PC-9 (cell line): ENCODE measurements around the gene DNALI1. TPM values are rescaled to one million over a fixed set of nuclear protein-coding genes. Genes with fewer than 3 reads are reported as not detected.

Source experiments
- BruUV-seq: library from RNA; stranded (reverse); fragments of 400-500 nt; replicated peaks from 2 replicates; lab custom pipeline; 2021; lab: Mats Ljungman, UMichigan
- CTCF ChIA-PET: fragments of 300-600 bp; sonication (Branson Sonifier 250); formaldehyde crosslinking; loops from one replicate; lab custom pipeline; 2022; ENCODE audit warnings: antibody characterized with exemption; lab: Charles Lee
- POLR2A ChIA-PET: fragments of 300-600 bp; sonication (Branson Sonifier 250); formaldehyde crosslinking; loops from one replicate; lab custom pipeline; 2022; ENCODE audit warnings: antibody characterized with exemption; ENCODE audit not compliant: unreplicated experiment; lab: Charles Lee
- DNase-seq, 2 experiments: peaks; one replicate each; pipeline versions ENCODE4 v3.0.0 to v3.0.0-alpha.2; 2015 to 2022; ENCODE audit warnings: mixed read lengths in 1 of 2
- H2AFZ ChIP-seq: fragments of 200-600 bp; sonication (generic); 2 replicates; pipeline ENCODE4 v1.8.1; 2017; ENCODE audit warnings: antibody characterized with exemption
- H3F3A ChIP-seq: fragments of 200-600 bp; sonication (generic); 2 replicates; pipeline ENCODE4 v1.8.1; 2017; ENCODE audit warnings: antibody characterized with exemption, mild to moderate bottlenecking, low read depth; ENCODE audit not compliant: insufficient read depth
- H3K27ac ChIP-seq: fragments of 200-600 bp; sonication (generic); 2 replicates; pipeline ENCODE4 v1.6.1; 2016; ENCODE audit warnings: mixed run types
- H3K27me3 ChIP-seq: fragments of 200-600 bp; sonication (generic); 2 replicates; pipeline ENCODE4 v1.6.1; 2016; ENCODE audit warnings: low read depth, mixed run types; ENCODE audit not compliant: insufficient read depth
- H3K36me3 ChIP-seq: fragments of 200-600 bp; sonication (generic); 2 replicates; pipeline ENCODE4 v1.6.1; 2016; ENCODE audit warnings: low read depth, mixed run types
- H3K4me1 ChIP-seq: fragments of 200-600 bp; sonication (generic); replicated peaks from 2 replicates; pipeline ENCODE4 v1.6.1; 2016; ENCODE audit warnings: mixed run types; ENCODE audit not compliant: insufficient read depth
- H3K4me2 ChIP-seq: fragments of 200-600 bp; sonication (generic); 2 replicates; pipeline ENCODE4 v1.6.1; 2017; ENCODE audit warnings: mixed run types
- H3K4me3 ChIP-seq: fragments of 200-600 bp; sonication (generic); 2 replicates; pipeline ENCODE4 v1.6.1; 2016; ENCODE audit warnings: mixed run types
- H3K79me2 ChIP-seq: fragments of 200-600 bp; sonication (generic); 2 replicates; pipeline ENCODE4 v1.6.1; 2017; ENCODE audit warnings: low read depth, mixed run types
- H3K9me2 ChIP-seq: fragments of 200-600 bp; sonication (generic); 2 replicates; pipeline ENCODE4 v1.8.1; 2017; ENCODE audit warnings: mild to moderate bottlenecking; ENCODE audit not compliant: insufficient read depth
- H3K9me3 ChIP-seq: fragments of 200-600 bp; sonication (generic); 2 replicates; pipeline ENCODE4 v1.8.1; 2016; ENCODE audit warnings: low read depth; ENCODE audit not compliant: insufficient read depth
- H4K20me1 ChIP-seq: fragments of 200-600 bp; sonication (generic); 2 replicates; pipeline ENCODE4 v1.8.1; 2017; ENCODE audit not compliant: insufficient read depth
- EZH2 ChIP-seq: fragments of 200-600 bp; sonication (generic); IDR thresholded peaks from 2 replicates; pipeline ENCODE4 v1.8.0; 2017; ENCODE audit warnings: antibody characterized with exemption, low read depth
- intact Hi-C: fragments of 100-400 bp; cut with micrococcal nuclease; formaldehyde crosslinking; loops from one replicate; pipeline ENCODE4 v1.10.0; 2022; ENCODE audit not compliant: unreplicated experiment
- total RNA-seq: library from RNA; stranded (reverse); gene quantifications from 2 replicates; pipeline ENCODE4 v1.2.3, GENCODE V29; 2021
- TF ChIP-seq, protein P1 (sequence below): fragments of 200-600 bp; sonication (generic); conservative IDR thresholded peaks from 2 replicates; pipeline ENCODE4 v1.6.1; 2017; ENCODE audit warnings: mixed run types, antibody characterized with exemption, mild to moderate bottlenecking, moderate library complexity

Gene DNALI1
- total RNA-seq, 1 experiment from 2014 or later, result not detected

DNA sequence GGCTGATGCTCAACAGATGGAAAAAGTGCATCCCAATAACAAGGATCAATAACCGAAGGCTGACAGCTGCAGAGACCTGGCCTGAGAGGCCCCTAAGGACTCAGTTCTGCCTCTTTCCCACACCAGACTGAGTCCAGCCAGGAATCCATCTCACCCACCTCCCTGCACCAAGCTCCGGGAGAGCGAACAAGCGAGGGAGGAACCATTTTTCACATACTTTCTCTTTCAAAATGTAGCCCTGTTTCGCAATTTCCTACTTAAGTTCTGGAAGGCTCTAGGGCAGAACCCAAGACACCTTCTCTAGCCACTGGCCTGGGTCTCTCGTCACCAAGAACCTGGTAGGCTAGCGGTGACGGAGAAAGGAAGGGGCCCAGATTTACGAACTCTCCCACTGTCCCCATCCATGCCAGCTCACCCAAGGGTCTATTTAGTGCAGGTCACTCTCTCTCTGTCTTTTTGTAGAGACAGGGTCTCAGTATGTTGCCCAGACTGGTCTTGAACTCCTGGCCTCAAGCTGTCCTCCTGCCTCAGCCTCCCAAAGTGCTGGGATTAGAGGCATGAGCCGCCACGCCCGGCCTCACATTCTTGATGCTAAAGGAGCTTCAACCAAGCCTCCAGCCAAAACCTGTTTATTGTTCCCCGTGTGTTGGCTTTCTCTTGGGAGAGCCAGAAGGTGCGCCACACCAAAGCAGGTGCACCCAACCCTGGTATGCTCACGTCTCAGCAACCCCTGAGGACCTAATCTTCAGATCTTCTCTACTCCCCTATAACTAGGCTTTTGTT, 49.9 kb downstream of the DNALI1 start:
- Histone ChIP-seq H3K4me1 (no peaks in the 10 kb centered on the region), H3K4me3 (no peak overlapping the region), H3K27ac (no peak overlapping the region), H3F3A (no peaks in the 10 kb centered on the region), H3K79me2 (no peaks in the 10 kb centered on the region), H3K9me2 (no peaks in the 10 kb centered on the region), H2AFZ (no peak overlapping the region), H3K36me3 (no peaks in the 10 kb centered on the region), H3K27me3 (peaks cover 72% of the 10 kb centered on the region), H3K4me2 (no peak overlapping the region), H3K9me3 (no peaks in the 10 kb centered on the region), H4K20me1 (no peaks in the 10 kb centered on the region)
- no peak for TF ChIP-seq EZH2
- TF ChIP-seq, protein P1, sequence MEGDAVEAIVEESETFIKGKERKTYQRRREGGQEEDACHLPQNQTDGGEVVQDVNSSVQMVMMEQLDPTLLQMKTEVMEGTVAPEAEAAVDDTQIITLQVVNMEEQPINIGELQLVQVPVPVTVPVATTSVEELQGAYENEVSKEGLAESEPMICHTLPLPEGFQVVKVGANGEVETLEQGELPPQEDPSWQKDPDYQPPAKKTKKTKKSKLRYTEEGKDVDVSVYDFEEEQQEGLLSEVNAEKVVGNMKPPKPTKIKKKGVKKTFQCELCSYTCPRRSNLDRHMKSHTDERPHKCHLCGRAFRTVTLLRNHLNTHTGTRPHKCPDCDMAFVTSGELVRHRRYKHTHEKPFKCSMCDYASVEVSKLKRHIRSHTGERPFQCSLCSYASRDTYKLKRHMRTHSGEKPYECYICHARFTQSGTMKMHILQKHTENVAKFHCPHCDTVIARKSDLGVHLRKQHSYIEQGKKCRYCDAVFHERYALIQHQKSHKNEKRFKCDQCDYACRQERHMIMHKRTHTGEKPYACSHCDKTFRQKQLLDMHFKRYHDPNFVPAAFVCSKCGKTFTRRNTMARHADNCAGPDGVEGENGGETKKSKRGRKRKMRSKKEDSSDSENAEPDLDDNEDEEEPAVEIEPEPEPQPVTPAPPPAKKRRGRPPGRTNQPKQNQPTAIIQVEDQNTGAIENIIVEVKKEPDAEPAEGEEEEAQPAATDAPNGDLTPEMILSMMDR, result no peak
- POLR2A ChIA-PET, result no interaction called here
- intact Hi-C loops, result no loop called here
- no peak for DNase-seq
- no TSS peak for BruUV-seq
- CTCF ChIA-PET, result no interaction called here

GRCh38 chr1:37609002-37609401, 52.3 kb downstream of the DNALI1 start:
- no peaks in the 10 kb centered on the region for H4K20me1 ChIP-seq
- ChIA-PET CTCF (interaction anchor here (0.7 kb wide), 1 partner anchor 437 kb away, joined by 3 read pairs; no protein-coding TSS in a partner anchor), POLR2A (no interaction called here)
- H2AFZ ChIP-seq, result no peak overlapping the region
- no peaks in the 10 kb centered on the region for H3K36me3 ChIP-seq
- intact Hi-C loops, result no loop called here
- H3K9me3 ChIP-seq, result no peaks in the 10 kb centered on the region
- DNase-seq, result no peak
- no peaks in the 10 kb centered on the region for H3K9me2 ChIP-seq
- BruUV-seq, result no TSS peak
- H3K4me1 ChIP-seq, result no peaks in the 10 kb centered on the region
- H3K4me3 ChIP-seq, result no peak overlapping the region
- peaks cover 87% of the 10 kb centered on the region for H3K27me3 ChIP-seq
- no peak for TF ChIP-seq EZH2
- TF ChIP-seq, protein P1, result no peak
- no peak overlapping the region for H3K27ac ChIP-seq
- no peak overlapping the region for H3K4me2 ChIP-seq
- H3F3A ChIP-seq, result no peaks in the 10 kb centered on the region
- H3K79me2 ChIP-seq, result no peaks in the 10 kb centered on the region

GRCh38 chr1:37609994-37610393, 53.3 kb downstream of the DNALI1 start:
- Histone ChIP-seq H3K9me3 (no peaks in the 10 kb centered on the region), H3K4me1 (no peaks in the 10 kb centered on the region), H3F3A (no peaks in the 10 kb centered on the region), H3K27me3 (peaks cover 94% of the 10 kb centered on the region), H3K79me2 (no peaks in the 10 kb centered on the region), H4K20me1 (no peaks in the 10 kb centered on the region), H2AFZ (no peak overlapping the region), H3K4me3 (no peak overlapping the region), H3K36me3 (no peaks in the 10 kb centered on the region), H3K9me2 (no peaks in the 10 kb centered on the region), H3K4me2 (no peak overlapping the region), H3K27ac (no peak overlapping the region)
- POLR2A ChIA-PET, result no interaction called here
- intact Hi-C loops, result no loop called here
- TF ChIP-seq, protein P1, result no peak
- TF ChIP-seq EZH2, result no peak
- no TSS peak for BruUV-seq
- no peak for DNase-seq
- CTCF ChIA-PET, result no interaction called here
